WTC11 (cell line): Measurements from ENCODE around the gene GALNT2.

ENCODE experiments used
- CREM ChIP-seq: sonication (generic); formaldehyde crosslinking; IDR thresholded peaks from 2 replicates; pipeline ENCODE4 v1.8.1; 2022; ENCODE audit warnings: mild to moderate bottlenecking, missing genetic modification reagents, moderate library complexity
- NR1H2 ChIP-seq: sonication (generic); formaldehyde crosslinking; IDR thresholded peaks from 2 replicates; pipeline ENCODE4 v1.9.0; 2021; ENCODE audit warnings: mild to moderate bottlenecking, moderate library complexity, missing genetic modification reagents
- NR2C2 ChIP-seq: sonication (generic); formaldehyde crosslinking; IDR thresholded peaks from 2 replicates; pipeline ENCODE4 v1.8.0; 2022; ENCODE audit warnings: mild to moderate bottlenecking, missing genetic modification reagents
- SP1 ChIP-seq: sonication (generic); formaldehyde crosslinking; conservative IDR thresholded peaks from 2 replicates; pipeline ENCODE4 v1.8.1; 2022; ENCODE audit warnings: missing genetic modification reagents
- ZNF138 ChIP-seq: sonication (generic); formaldehyde crosslinking; conservative IDR thresholded peaks from 2 replicates; pipeline ENCODE4 v1.8.1; 2022; ENCODE audit warnings: mild to moderate bottlenecking, moderate library complexity, missing genetic modification reagents
- TF ChIP-seq, protein P1 (sequence below): fragments of 200-600 bp; IDR thresholded peaks from 2 replicates; pipeline ENCODE4 v1.8.0; 2022; ENCODE audit warnings: antibody characterized with exemption
- TF ChIP-seq, protein P2 (sequence below): sonication (generic); formaldehyde crosslinking; IDR thresholded peaks from 2 replicates; pipeline ENCODE4 v1.8.1; 2023; ENCODE audit warnings: mild to moderate bottlenecking, missing genetic modification reagents, moderate library complexity
- TF ChIP-seq, protein P3 (sequence below): sonication (generic); formaldehyde crosslinking; conservative IDR thresholded peaks from 2 replicates; pipeline ENCODE4 v1.8.1; 2023; ENCODE audit warnings: mild to moderate bottlenecking, low read depth, missing genetic modification reagents, moderate library complexity

- TF ChIP-seq, protein P1, sequence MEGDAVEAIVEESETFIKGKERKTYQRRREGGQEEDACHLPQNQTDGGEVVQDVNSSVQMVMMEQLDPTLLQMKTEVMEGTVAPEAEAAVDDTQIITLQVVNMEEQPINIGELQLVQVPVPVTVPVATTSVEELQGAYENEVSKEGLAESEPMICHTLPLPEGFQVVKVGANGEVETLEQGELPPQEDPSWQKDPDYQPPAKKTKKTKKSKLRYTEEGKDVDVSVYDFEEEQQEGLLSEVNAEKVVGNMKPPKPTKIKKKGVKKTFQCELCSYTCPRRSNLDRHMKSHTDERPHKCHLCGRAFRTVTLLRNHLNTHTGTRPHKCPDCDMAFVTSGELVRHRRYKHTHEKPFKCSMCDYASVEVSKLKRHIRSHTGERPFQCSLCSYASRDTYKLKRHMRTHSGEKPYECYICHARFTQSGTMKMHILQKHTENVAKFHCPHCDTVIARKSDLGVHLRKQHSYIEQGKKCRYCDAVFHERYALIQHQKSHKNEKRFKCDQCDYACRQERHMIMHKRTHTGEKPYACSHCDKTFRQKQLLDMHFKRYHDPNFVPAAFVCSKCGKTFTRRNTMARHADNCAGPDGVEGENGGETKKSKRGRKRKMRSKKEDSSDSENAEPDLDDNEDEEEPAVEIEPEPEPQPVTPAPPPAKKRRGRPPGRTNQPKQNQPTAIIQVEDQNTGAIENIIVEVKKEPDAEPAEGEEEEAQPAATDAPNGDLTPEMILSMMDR = no peak
- TF ChIP-seq NR1H2 (CRISPR knock-in tag) (no peak), NR2C2 (CRISPR knock-in tag) (no peak), SP1 (CRISPR knock-in tag) (no peak), CREM (CRISPR knock-in tag) (no peak), ZNF138 (no peak)
- TF ChIP-seq, protein P2, sequence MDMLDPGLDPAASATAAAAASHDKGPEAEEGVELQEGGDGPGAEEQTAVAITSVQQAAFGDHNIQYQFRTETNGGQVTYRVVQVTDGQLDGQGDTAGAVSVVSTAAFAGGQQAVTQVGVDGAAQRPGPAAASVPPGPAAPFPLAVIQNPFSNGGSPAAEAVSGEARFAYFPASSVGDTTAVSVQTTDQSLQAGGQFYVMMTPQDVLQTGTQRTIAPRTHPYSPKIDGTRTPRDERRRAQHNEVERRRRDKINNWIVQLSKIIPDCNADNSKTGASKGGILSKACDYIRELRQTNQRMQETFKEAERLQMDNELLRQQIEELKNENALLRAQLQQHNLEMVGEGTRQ (CRISPR knock-in tag) = no peak
- TF ChIP-seq, protein P3, sequence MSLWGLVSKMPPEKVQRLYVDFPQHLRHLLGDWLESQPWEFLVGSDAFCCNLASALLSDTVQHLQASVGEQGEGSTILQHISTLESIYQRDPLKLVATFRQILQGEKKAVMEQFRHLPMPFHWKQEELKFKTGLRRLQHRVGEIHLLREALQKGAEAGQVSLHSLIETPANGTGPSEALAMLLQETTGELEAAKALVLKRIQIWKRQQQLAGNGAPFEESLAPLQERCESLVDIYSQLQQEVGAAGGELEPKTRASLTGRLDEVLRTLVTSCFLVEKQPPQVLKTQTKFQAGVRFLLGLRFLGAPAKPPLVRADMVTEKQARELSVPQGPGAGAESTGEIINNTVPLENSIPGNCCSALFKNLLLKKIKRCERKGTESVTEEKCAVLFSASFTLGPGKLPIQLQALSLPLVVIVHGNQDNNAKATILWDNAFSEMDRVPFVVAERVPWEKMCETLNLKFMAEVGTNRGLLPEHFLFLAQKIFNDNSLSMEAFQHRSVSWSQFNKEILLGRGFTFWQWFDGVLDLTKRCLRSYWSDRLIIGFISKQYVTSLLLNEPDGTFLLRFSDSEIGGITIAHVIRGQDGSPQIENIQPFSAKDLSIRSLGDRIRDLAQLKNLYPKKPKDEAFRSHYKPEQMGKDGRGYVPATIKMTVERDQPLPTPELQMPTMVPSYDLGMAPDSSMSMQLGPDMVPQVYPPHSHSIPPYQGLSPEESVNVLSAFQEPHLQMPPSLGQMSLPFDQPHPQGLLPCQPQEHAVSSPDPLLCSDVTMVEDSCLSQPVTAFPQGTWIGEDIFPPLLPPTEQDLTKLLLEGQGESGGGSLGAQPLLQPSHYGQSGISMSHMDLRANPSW (CRISPR knock-in tag) = no peak
Measured at GRCh38 chr1:230322421-230322756, 255.4 kb downstream of the GALNT2 start.
